SK-N-MC (cell line): Measurements from ENCODE around the gene MAPK12.

Source experiments
- DNase-seq: peaks from one replicate; pipeline ENCODE4 v3.0.0-alpha.2; 2011; ENCODE audit warnings: low read depth, low spot score
- H3K27ac ChIP-seq: fragments of 200-600 bp; sonication (generic); 2 replicates; pipeline ENCODE4 v1.5.1; 2016; ENCODE audit warnings: mixed run types
- H3K36me3 ChIP-seq: fragments of 200-600 bp; sonication (generic); 2 replicates; pipeline ENCODE4 v1.6.1; 2017; ENCODE audit warnings: antibody characterized with exemption, low read length, mixed read lengths; ENCODE audit not compliant: insufficient read depth
- H3K4me3 ChIP-seq: fragments of 200-600 bp; sonication (generic); 2 replicates; pipeline ENCODE4 v1.5.1; 2016
- H3K9ac ChIP-seq: fragments of 200-600 bp; sonication (generic); 2 replicates; pipeline ENCODE4 v1.8.0; 2017; ENCODE audit warnings: mixed run types, mixed read lengths; ENCODE audit not compliant: insufficient read length
- H3K9me3 ChIP-seq: fragments of 200-600 bp; sonication (generic); 2 replicates; pipeline ENCODE4 v1.6.1; 2017; ENCODE audit warnings: low read depth, mild to moderate bottlenecking, antibody characterized with exemption, low read length, moderate library complexity, mixed read lengths
- EZH2 ChIP-seq: fragments of 200-600 bp; sonication (generic); IDR thresholded peaks from one replicate; pipeline ENCODE4 v1.6.1; 2017; ENCODE audit warnings: antibody characterized with exemption
- FOXP2 ChIP-seq: optimal IDR thresholded peaks from 2 replicates; pipeline ENCODE3; 2011; ENCODE audit warnings: mild to moderate bottlenecking, moderate library complexity; ENCODE audit not compliant: insufficient read depth; ENCODE audit errors: extremely low read length, control extremely low read depth
- POLR2AphosphoS5 ChIP-seq: IDR thresholded peaks from 2 replicates; pipeline ENCODE4 v1.6.1; 2012; ENCODE audit warnings: mild to moderate bottlenecking, low read depth, low read length, borderline replicate concordance

The MAPK12 gene

DNA sequence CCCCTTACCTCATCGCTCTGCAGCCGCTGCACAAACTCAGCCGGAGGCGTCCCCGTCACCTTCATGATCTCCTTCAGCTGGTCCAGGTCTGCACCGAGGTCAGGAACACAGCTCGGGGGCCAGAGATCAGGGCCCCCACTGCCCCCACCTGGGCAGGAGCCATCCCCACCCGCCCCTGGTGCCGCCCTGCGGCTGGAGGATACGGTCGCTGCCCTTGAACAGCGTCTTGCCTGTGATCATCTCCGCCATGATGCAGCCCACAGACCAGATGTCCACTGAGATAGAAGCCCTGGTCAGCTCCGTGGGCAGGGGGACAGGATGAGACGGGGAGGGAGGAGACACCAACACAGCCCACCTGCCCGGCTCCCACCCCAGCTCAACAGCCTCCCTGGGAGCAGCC lies 5.9 kb downstream of the MAPK12 start:
- no peak overlapping the region for H3K4me3 ChIP-seq

DNA sequence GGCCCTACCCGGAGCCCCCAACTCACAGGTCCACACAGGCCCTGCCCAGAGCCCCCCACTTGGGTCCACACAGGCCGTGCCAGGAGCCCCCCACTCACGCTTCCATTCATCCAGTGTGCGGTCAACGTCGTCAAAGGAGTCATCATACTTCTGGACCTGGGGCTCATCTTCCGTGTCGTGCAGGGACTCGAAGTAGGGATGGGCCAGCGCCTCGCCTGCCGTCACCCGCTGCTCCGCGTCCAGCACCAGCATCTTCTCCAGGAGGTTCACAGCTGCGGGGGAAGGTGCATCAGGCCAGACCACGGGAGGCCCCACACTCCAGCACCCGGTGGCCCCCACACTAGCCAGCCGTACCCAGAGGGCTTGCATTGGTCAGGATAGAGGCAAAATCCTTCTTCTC lies 6.4 kb downstream of the MAPK12 start:
- H3K36me3 ChIP-seq = no peaks in the 10 kb centered on the region
- no peak overlapping the region for H3K9ac ChIP-seq
- no peak for DNase-seq
- TF ChIP-seq POLR2AphosphoS5 (no peak), FOXP2 (no peak), EZH2 (no peak)
- no peak overlapping the region for H3K27ac ChIP-seq
- H3K9me3 ChIP-seq = no peaks in the 10 kb centered on the region
- H3K4me3 ChIP-seq = no peak overlapping the region

More for the DNA sequence above, 5.9 kb downstream of the MAPK12 start:
- no peak for TF ChIP-seq POLR2AphosphoS5
- TF ChIP-seq EZH2 = no peak
- TF ChIP-seq FOXP2 = no peak
- DNase-seq = no peak
- Histone ChIP-seq H3K9me3 (no peaks in the 10 kb centered on the region), H3K36me3 (no peaks in the 10 kb centered on the region), H3K9ac (no peak overlapping the region), H3K27ac (no peak overlapping the region)

DNA sequence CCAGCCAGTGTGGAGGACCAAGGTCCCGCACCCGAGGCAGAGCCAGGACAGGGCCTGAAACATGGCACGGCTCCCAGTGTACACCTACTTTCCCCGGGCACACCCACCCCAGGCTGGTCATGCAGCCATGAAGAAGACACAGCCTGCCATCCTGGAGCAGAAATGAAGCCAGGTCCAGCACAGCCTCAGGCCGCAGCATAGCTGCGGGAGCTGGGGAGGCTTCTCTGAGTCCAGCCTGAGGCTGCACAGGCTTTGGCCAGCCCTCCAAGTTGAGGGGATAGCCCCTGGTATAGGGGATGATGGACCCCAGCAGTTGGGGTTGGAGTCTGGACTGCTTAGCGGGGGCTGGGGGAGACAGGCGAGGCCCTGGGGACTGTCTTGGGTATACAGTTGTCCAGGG lies 7.5 kb downstream of the MAPK12 start:
- TF ChIP-seq POLR2AphosphoS5 = no peak
- no peak for TF ChIP-seq EZH2
- TF ChIP-seq FOXP2 = no peak

DNA sequence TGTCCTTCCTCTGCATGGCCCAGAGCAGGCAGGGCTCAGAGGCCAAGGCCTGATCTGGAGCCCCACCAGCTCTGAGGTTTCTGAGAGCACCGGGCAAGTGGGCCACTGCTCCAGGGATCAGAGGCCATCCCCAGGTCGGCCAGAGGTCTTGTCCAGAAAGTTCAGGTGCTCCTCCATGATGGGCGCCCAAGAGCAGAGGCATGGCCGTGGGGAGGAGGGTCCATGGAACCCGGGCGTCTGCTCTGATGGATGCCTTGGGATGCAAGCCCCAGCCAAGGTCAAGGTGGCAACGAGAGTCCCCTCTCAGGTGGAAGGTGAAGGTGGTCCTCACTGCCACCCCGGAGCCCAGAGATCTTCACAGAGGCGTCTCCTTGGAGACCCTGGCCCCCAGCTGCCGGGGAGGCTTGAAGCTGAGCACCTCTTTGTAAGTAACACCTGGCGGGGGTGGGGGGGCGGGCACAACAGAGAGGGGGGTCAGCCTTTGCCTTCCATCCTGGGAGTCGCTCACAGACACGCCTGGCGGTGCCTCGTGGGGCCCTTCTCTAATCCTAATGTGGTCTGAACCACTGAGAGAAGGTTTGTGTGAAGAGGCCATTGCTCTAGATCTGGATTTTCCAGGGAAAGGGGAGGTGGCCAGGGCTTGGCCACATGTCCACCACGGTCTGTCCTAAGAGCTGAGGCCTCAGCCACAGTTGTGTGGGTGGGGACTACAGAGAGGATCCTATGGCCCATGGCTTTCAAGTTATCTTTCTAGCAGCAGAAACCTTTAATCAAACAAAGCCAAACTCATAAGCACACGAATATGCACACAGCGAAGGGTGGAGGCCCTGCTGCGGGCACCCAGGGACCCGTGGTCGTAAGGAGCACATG lies 8.2 kb downstream of the MAPK12 start:
- Histone ChIP-seq H3K9me3 (no peaks in the 10 kb centered on the region), H3K9ac (no peak overlapping the region), H3K36me3 (no peaks in the 10 kb centered on the region), H3K4me3 (no peak overlapping the region), H3K27ac (no peak overlapping the region)
- DNase-seq = no peak
- TF ChIP-seq POLR2AphosphoS5 = no peak
- TF ChIP-seq FOXP2 = no peak
- TF ChIP-seq EZH2 = no peak

More for the DNA sequence above, 7.5 kb downstream of the MAPK12 start:
- no peak overlapping the region for H3K4me3 ChIP-seq
- no peak for DNase-seq
- no peaks in the 10 kb centered on the region for H3K36me3 ChIP-seq
- no peak overlapping the region for H3K9ac ChIP-seq
- no peak overlapping the region for H3K27ac ChIP-seq
- no peaks in the 10 kb centered on the region for H3K9me3 ChIP-seq

DNA sequence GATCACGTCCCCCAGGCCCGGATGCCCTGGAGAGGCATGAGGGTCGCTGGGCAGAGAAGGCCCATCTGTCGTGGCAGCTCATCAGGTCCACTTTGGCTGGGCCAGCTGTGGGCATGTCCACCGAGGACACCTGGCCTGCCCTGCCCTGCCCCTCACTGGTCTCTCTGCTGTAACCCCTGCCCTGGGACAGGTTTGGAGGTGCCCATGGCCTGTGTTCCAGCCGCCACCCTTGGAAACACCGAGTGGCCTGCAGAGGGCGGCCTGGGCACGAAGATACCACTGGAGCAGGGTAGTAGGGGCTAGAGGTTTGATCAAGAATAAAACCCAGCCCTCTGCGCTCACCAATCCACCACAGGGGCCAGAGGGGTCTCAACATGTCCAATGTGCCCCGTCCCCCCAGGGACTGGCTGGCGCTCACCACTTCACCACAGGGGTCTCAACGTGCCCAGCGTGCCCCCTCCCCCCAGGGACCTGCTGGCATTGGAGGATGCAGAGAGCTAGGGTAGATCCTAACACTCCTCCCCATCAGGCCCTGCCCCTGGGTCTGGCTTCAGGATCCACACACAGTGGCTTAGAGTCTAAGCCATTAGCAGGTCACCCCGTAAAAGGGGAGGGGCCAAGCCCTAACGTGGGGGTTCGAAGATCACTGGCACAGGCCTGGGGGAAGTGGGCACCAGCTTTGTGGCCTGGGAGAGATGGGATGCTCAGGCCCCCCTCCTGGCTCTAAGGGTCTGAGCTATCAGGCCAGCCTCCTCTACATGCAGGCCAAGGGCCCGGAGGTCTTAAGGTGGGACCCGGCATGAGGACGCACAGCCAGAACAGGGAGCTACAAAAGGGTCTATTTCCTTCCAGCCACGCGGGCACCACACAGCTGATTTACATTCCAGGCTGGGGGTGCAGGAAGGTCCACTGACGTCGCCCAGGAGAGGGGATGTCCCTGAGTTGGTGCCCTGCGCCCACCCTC lies 9.1 kb downstream of the MAPK12 start:
- Histone ChIP-seq H3K9ac (no peak overlapping the region), H3K27ac (no peak overlapping the region), H3K36me3 (no peaks in the 10 kb centered on the region), H3K4me3 (no peak overlapping the region), H3K9me3 (no peaks in the 10 kb centered on the region)
- no peak for DNase-seq
- TF ChIP-seq POLR2AphosphoS5 (no peak), EZH2 (no peak), FOXP2 (no peak)

DNA sequence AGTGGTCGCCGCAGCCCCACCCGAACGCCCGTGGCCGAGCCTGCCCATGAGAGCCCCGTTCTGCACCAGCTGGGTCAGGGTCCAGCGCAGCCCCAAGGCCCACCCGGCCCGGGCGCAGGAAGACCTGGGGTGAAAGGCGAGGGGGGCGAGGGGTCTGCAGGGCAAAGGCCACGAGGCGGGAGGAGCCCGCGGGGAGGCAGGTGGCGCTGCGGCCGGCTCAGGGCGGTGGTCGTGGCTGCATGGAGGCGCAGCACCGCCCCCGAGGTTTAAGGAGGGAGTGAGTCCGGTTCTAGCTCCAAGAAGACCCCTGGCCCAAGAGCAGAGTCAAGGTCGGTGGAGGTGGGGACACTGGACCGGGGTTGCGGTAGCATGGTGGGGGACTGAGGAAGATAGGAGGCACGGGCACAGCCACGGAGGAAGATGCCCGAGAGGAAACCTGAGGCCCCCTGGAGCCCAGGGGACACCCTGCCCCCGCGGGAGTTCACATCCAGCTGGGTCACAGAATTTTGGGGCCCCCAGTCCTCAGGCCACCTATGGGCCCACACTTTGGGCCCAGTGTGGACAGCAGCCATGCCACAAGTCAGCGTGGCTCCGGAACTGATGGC lies 9.9 kb downstream of the MAPK12 start:
- Histone ChIP-seq H3K27ac (no peak overlapping the region), H3K9me3 (no peaks in the 10 kb centered on the region), H3K9ac (no peak overlapping the region), H3K36me3 (no peaks in the 10 kb centered on the region), H3K4me3 (peak overlapping the region; percentile 92)
- TF ChIP-seq EZH2 (no peak), FOXP2 (no peak), POLR2AphosphoS5 (no peak)
- no peak for DNase-seq

DNA sequence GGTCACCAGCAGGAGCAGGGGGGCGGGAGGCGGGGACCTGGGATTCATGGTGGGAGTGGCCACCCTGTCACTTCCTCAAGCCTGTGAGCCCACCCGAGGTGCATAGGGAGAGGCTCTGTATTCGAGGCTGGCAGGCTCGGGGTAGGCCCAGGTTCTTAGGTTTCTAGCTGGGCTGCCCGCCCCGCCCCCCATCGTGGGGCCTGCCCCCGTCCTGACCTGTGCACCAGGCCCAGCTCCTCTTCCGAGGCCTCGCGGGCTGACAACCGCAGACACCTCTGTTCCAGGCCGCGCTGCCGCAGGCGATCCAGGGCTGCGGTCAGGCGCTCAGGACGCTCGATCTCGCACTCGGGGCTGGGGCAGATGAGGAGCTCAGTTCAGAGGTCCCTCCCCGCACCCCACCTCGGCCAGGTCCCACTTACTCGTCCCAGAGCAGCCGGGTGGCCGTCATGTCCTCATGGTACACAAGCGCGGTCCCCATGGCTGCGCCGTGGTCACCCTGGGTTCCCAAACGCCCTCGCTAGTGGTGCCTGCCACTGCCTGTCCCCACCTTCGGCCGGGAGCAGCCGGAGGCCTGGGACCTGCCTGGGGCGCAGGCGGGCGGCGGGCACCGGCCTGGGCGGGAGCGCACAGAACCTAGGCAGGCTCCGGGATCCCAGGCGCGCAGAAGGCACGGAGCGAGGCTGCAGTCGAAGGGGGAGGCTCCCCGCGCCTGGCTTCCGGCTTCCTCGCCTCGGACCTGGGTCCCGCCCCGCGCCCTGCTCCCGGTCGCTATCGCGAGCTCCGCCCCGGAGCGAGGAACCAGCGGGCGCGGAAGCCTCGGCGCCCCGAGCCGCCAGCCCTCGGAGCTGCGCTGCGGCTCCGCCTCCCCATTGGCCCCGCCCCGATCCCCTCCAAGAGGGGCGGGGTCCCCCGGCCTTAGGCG lies 10.7 kb downstream of the MAPK12 start, which contains the start of gene HDAC10:
Gene HDAC10 (minus strand): TSS at position 711 of the 922 bp plus-strand sequence. CDS start 233 bp downstream, at position 478.
- Histone ChIP-seq H3K27ac (no peak within 1 kb of the TSS), H3K4me3 (peak within 1 kb of the TSS; percentile 92), H3K9ac (peak within 1 kb of the TSS; percentile 86), H3K9me3 (no peaks in the 10 kb centered on the region), H3K36me3 (no peaks in the 10 kb centered on the region)
- no peak for DNase-seq
- no peak for TF ChIP-seq EZH2
- TF ChIP-seq FOXP2 = no peak
- TF ChIP-seq POLR2AphosphoS5 = peak; percentile 31; the same call in 1 of the 2 replicates
